ENCODE measurements around the gene PON1.

Gene PON1

GRCh38 chr7:95316588-95316987 is 7.7 kb downstream of the PON1 start:
- peak; percentile 61 for DNase-seq

GRCh38 chr7:95312561-95312960 is 11.8 kb downstream of the PON1 start:
- DNase-seq, result no peak

- no peak for DNase-seq
Measured at GRCh38 chr7:95311389-95311788, 12.9 kb downstream of the PON1 start.

GRCh38 chr7:95309951-95310350 is 14.4 kb downstream of the PON1 start:
- no peak for DNase-seq

- no peak for DNase-seq
Measured at GRCh38 chr7:95304990-95305389, 19.3 kb downstream of the PON1 start.

- no peak for DNase-seq
Measured at GRCh38 chr7:95303013-95303905, 21.1 kb downstream of the PON1 start.

- no peak for DNase-seq
Measured at GRCh38 chr7:95298091-95298490, 26.2 kb downstream of the PON1 start.

- DNase-seq, result no peak
Measured at GRCh38 chr7:95297041-95297440, 27.3 kb downstream of the PON1 start.

- DNase-seq, result no peak
Measured at GRCh38 chr7:95296456-95296855, 27.9 kb downstream of the PON1 start.

GRCh38 chr7:95295397-95295796 is 28.9 kb downstream of the PON1 start:
- DNase-seq, result no peak

- no peak for DNase-seq
Measured at GRCh38 chr7:95290166-95290830, 34.0 kb downstream of the PON1 start.

- DNase-seq, result no peak
Measured at GRCh38 chr7:95286096-95286495, 38.2 kb downstream of the PON1 start.

- no peak for DNase-seq
Measured at GRCh38 chr7:95279417-95279816, 44.9 kb downstream of the PON1 start.

GRCh38 chr7:95276114-95276513 is 48.2 kb downstream of the PON1 start:
- DNase-seq, result no peak

GRCh38 chr7:95269640-95270039 is 54.7 kb downstream of the PON1 start:
- no peak for DNase-seq

GRCh38 chr7:95267754-95268153 is 56.6 kb downstream of the PON1 start:
- no peak for DNase-seq

- no peak for DNase-seq
Measured at GRCh38 chr7:95265634-95266033, 58.7 kb downstream of the PON1 start.

- peak; percentile 77 for DNase-seq
Measured at GRCh38 chr7:95264363-95264891, 59.9 kb downstream of the PON1 start.

- no peak for DNase-seq
Measured at GRCh38 chr7:95263785-95264362, 60.5 kb downstream of the PON1 start.

- DNase-seq, result no peak
Measured at GRCh38 chr7:95262875-95263274, 61.5 kb downstream of the PON1 start.

- peak; percentile 45 for DNase-seq
Measured at GRCh38 chr7:95261895-95262415, 62.4 kb downstream of the PON1 start.

GRCh38 chr7:95255691-95256090 is 68.6 kb downstream of the PON1 start:
- no peak for DNase-seq

- no peak for DNase-seq
Measured at GRCh38 chr7:95253986-95254385, 70.3 kb downstream of the PON1 start.

Data from OCI-M1 (cell line).